Liver (tissue), 9 donors: ENCODE measurements around the gene TMPRSS9. TPM values are rescaled to one million over a fixed set of nuclear protein-coding genes. Genes with fewer than 3 reads are reported as not detected.

Experiments
- DNase-seq: peaks from one replicate; pipeline ENCODE4 v3.0.0-alpha.2; 2017; ENCODE audit warnings: low spot score
- H3K27ac ChIP-seq, 2 donors: one replicate each; pipeline ENCODE4 v1.7.0; 2013; ENCODE audit warnings: inconsistent platforms in 2 of 2, low read length in 2 of 2, control low read depth in 1 of 2, low read depth in 1 of 2, mild to moderate bottlenecking in 1 of 2
- H3K27me3 ChIP-seq, 4 donors: one replicate each; pipeline versions ENCODE4 v1.6.1 to v1.7.0; 2013; ENCODE audit warnings: low read length in 3 of 4, inconsistent platforms in 1 of 4, mild to moderate bottlenecking in 1 of 4, moderate library complexity in 1 of 4; ENCODE audit not compliant: control insufficient read depth in 4 of 4, insufficient read depth in 4 of 4
- H3K36me3 ChIP-seq, 4 donors: one replicate each; pipeline versions ENCODE4 v1.6.1 to v1.7.0; 2013; ENCODE audit warnings: low read length in 3 of 4, mild to moderate bottlenecking in 3 of 4, low read depth in 1 of 4, moderate library complexity in 1 of 4; ENCODE audit not compliant: control insufficient read depth in 4 of 4, insufficient read depth in 3 of 4
- H3K4me1 ChIP-seq, 4 donors: one replicate each; pipeline versions ENCODE4 v1.6.1 to v1.7.0; 2013; ENCODE audit warnings: low read length in 3 of 4, mild to moderate bottlenecking in 3 of 4, moderate library complexity in 1 of 4; ENCODE audit not compliant: control insufficient read depth in 4 of 4, insufficient read depth in 4 of 4
- H3K4me3 ChIP-seq, 3 donors: one replicate each; pipeline versions ENCODE4 v1.6.1 to v1.7.0; 2013; ENCODE audit warnings: low read length in 3 of 3, control low read depth in 1 of 3, low read depth in 1 of 3, mild to moderate bottlenecking in 1 of 3
- H3K9ac ChIP-seq, 2 donors: one replicate each; pipeline ENCODE4 v1.7.0; 2013; ENCODE audit warnings: low read length in 2 of 2, mild to moderate bottlenecking in 2 of 2, moderate library complexity in 2 of 2, control low read depth in 1 of 2, low read depth in 1 of 2
- H3K9me3 ChIP-seq, 4 donors: one replicate each; pipeline versions ENCODE4 v1.6.1 to v1.7.0; 2013; ENCODE audit warnings: low read length in 3 of 4; ENCODE audit not compliant: control insufficient read depth in 4 of 4
- EGR1 ChIP-seq, 2 donors: IDR thresholded peaks; 2 replicates each; pipeline ENCODE4 v1.6.1; 2016 to 2018; ENCODE audit warnings: antibody characterized with exemption in 2 of 2, low read depth in 2 of 2
- FOXA1 ChIP-seq: IDR thresholded peaks from 2 replicates; pipeline ENCODE4 v1.6.1; 2016; ENCODE audit warnings: antibody characterized with exemption
- FOXA2 ChIP-seq: IDR thresholded peaks from 2 replicates; pipeline ENCODE4 v1.6.1; 2016; ENCODE audit warnings: antibody characterized with exemption
- GABPA ChIP-seq, 2 donors: IDR thresholded peaks in 1 of 2; conservative IDR thresholded peaks in 1 of 2; 2 replicates each; pipeline ENCODE4 v1.6.1; 2016; ENCODE audit warnings: antibody characterized with exemption in 2 of 2, mild to moderate bottlenecking in 1 of 2, moderate library complexity in 1 of 2
- HNF4A ChIP-seq, 2 donors: conservative IDR thresholded peaks; 2 replicates each; pipeline ENCODE4 v1.6.1; 2016; ENCODE audit warnings: antibody characterized with exemption in 2 of 2, mild to moderate bottlenecking in 2 of 2
- HNF4G ChIP-seq: IDR thresholded peaks from 2 replicates; pipeline ENCODE4 v1.6.1; 2016; ENCODE audit warnings: antibody characterized with exemption
- JUND ChIP-seq, 2 donors: IDR thresholded peaks; 2 replicates each; pipeline ENCODE4 v1.6.1; 2016; ENCODE audit warnings: antibody characterized with exemption in 2 of 2
- NR2F2 ChIP-seq: IDR thresholded peaks from 2 replicates; pipeline ENCODE4 v1.6.1; 2016; ENCODE audit warnings: antibody characterized with exemption
- RAD21 ChIP-seq, 2 donors: IDR thresholded peaks; 2 replicates each; pipeline ENCODE4 v1.6.1; 2016; ENCODE audit warnings: antibody characterized with exemption in 2 of 2, mild to moderate bottlenecking in 2 of 2
- RXRA ChIP-seq, 2 donors: IDR thresholded peaks; 2 replicates each; pipeline ENCODE4 v1.6.1; 2017 to 2018; ENCODE audit warnings: antibody characterized with exemption in 2 of 2, mild to moderate bottlenecking in 1 of 2
- SP1 ChIP-seq: IDR thresholded peaks from 2 replicates; pipeline ENCODE4 v1.6.1; 2018; ENCODE audit warnings: antibody characterized with exemption, mild to moderate bottlenecking
- TAF1 ChIP-seq: conservative IDR thresholded peaks from 2 replicates; pipeline ENCODE4 v1.6.1; 2016; ENCODE audit warnings: antibody characterized with exemption, mild to moderate bottlenecking
- YY1 ChIP-seq: IDR thresholded peaks from 2 replicates; pipeline ENCODE4 v1.6.1; 2016; ENCODE audit warnings: antibody characterized with exemption, mild to moderate bottlenecking
- WGBS: extraction: QIAGEN DNeasy Blood & Tissue Kit; methylation state at CpG from one replicate; pipeline ENCODE4 v1.1.7; 2013; 5-methylcytosine and 5-hydroxymethylcytosine counted together
- polyA plus RNA-seq, 2 donors: library from polyadenylated mRNA; stranded (reverse) in 1 of 2; unstranded in 1 of 2; fragments of 200-250 nt in 1 of 2; fragments of >200 nt in 1 of 2; fragmentation: Nextera tagmentation in 1 of 2; extraction: Ambion mirVana in 1 of 2; gene quantifications; one replicate each; pipeline versions ENCODE4 v1.2.1 to v1.2.3, GENCODE V29; 2013 to 2015
- total RNA-seq, 2 donors: library from RNA; depleted of rRNA; stranded (reverse); fragments of >200 nt; gene quantifications; one replicate each; pipeline ENCODE4 v1.2.3, GENCODE V29; 2014
- TF ChIP-seq, protein P1 (sequence below): IDR thresholded peaks from 2 replicates; pipeline ENCODE4 v1.6.1; 2016; ENCODE audit warnings: antibody characterized with exemption
- TF ChIP-seq, protein P2 (sequence below): IDR thresholded peaks from 2 replicates; pipeline ENCODE4 v1.6.1; 2016; ENCODE audit warnings: antibody characterized with exemption, mild to moderate bottlenecking
- TF ChIP-seq, protein P3 (sequence below): IDR thresholded peaks from 2 replicates; pipeline ENCODE4 v1.6.1; 2016; ENCODE audit warnings: antibody characterized with exemption
- TF ChIP-seq, protein P4 (sequence below): fragments of 150-350 bp; IDR thresholded peaks from 2 replicates; pipeline ENCODE4 v1.5.1; 2017; ENCODE audit warnings: improper control_type of control experiment, low read depth, low read length; ENCODE audit not compliant: missing input control
- TF ChIP-seq, protein P5 (sequence below): IDR thresholded peaks from 2 replicates; pipeline ENCODE4 v1.6.1; 2016; ENCODE audit warnings: antibody characterized with exemption
- donor health status: healthy.
- donor health status: healthy.
- donor health status: healthy.
- donor health status: healthy.
- donor health status: healthy.

Gene TMPRSS9
- total and polyA plus RNA-seq, 4 donors, result 0.39 to 24.8 (median 1.5) TPM

DNA sequence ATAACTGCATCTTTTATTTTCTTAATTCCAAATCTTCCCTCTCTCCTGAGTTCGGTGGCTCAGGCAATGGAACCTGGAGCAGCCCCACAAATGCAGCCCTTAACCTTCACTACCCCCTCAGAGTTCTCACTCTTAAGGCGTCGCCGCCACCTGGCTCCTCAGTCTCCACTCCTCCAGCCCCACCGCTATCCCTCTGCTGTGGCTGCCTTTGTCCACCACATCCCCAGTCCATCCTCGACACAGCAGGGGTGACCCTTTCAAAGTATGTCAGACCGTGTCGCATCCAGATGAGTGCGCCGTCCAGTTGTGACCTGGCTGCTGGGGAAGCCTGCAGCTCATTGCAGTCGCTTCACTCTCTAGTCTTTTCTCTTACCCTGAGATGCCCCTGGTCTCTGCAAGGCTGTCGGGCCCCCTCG, 30.6 kb upstream of the TMPRSS9 start:
- Histone ChIP-seq H3K4me1 (peaks cover 16 to 40% (median 33%) of the 10 kb centered on the region in 4 donors), H3K9me3 (no peaks in the 10 kb centered on the region), H3K36me3 (peaks cover 0 to under 1% (median 0%) of the 10 kb centered on the region in 4 donors), H3K9ac (no peak overlapping the region), H3K4me3 (peak overlapping the region in 2 of 3 donors; percentile 86 to 90), H3K27ac (no peak overlapping the region), H3K27me3 (no peaks in the 10 kb centered on the region)
- TF ChIP-seq SP1 (no peak), EGR1 (IDR thresholded peaks at IDR 0.05; ENCODE audit: low read depth in 2 of 2) (no peak), NR2F2 (no peak), JUND (IDR thresholded peaks at IDR 0.05) (no peak), HNF4A (conservative IDR thresholded peaks at IDR 0.05) (no peak), YY1 (no peak), TAF1 (no peak), HNF4G (no peak)
- TF ChIP-seq, protein P1, sequence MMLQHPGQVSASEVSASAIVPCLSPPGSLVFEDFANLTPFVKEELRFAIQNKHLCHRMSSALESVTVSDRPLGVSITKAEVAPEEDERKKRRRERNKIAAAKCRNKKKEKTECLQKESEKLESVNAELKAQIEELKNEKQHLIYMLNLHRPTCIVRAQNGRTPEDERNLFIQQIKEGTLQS, result no peak
- TF ChIP-seq, protein P2, sequence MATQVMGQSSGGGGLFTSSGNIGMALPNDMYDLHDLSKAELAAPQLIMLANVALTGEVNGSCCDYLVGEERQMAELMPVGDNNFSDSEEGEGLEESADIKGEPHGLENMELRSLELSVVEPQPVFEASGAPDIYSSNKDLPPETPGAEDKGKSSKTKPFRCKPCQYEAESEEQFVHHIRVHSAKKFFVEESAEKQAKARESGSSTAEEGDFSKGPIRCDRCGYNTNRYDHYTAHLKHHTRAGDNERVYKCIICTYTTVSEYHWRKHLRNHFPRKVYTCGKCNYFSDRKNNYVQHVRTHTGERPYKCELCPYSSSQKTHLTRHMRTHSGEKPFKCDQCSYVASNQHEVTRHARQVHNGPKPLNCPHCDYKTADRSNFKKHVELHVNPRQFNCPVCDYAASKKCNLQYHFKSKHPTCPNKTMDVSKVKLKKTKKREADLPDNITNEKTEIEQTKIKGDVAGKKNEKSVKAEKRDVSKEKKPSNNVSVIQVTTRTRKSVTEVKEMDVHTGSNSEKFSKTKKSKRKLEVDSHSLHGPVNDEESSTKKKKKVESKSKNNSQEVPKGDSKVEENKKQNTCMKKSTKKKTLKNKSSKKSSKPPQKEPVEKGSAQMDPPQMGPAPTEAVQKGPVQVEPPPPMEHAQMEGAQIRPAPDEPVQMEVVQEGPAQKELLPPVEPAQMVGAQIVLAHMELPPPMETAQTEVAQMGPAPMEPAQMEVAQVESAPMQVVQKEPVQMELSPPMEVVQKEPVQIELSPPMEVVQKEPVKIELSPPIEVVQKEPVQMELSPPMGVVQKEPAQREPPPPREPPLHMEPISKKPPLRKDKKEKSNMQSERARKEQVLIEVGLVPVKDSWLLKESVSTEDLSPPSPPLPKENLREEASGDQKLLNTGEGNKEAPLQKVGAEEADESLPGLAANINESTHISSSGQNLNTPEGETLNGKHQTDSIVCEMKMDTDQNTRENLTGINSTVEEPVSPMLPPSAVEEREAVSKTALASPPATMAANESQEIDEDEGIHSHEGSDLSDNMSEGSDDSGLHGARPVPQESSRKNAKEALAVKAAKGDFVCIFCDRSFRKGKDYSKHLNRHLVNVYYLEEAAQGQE, result no peak
- TF ChIP-seq, protein P3, sequence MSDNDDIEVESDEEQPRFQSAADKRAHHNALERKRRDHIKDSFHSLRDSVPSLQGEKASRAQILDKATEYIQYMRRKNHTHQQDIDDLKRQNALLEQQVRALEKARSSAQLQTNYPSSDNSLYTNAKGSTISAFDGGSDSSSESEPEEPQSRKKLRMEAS, result no peak
- TF ChIP-seq, protein P4, sequence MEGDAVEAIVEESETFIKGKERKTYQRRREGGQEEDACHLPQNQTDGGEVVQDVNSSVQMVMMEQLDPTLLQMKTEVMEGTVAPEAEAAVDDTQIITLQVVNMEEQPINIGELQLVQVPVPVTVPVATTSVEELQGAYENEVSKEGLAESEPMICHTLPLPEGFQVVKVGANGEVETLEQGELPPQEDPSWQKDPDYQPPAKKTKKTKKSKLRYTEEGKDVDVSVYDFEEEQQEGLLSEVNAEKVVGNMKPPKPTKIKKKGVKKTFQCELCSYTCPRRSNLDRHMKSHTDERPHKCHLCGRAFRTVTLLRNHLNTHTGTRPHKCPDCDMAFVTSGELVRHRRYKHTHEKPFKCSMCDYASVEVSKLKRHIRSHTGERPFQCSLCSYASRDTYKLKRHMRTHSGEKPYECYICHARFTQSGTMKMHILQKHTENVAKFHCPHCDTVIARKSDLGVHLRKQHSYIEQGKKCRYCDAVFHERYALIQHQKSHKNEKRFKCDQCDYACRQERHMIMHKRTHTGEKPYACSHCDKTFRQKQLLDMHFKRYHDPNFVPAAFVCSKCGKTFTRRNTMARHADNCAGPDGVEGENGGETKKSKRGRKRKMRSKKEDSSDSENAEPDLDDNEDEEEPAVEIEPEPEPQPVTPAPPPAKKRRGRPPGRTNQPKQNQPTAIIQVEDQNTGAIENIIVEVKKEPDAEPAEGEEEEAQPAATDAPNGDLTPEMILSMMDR, result no peak
- DNase-seq, result no peak
- WGBS, result 72% methylated on average over 13 of the region's 13 CpGs

DNA sequence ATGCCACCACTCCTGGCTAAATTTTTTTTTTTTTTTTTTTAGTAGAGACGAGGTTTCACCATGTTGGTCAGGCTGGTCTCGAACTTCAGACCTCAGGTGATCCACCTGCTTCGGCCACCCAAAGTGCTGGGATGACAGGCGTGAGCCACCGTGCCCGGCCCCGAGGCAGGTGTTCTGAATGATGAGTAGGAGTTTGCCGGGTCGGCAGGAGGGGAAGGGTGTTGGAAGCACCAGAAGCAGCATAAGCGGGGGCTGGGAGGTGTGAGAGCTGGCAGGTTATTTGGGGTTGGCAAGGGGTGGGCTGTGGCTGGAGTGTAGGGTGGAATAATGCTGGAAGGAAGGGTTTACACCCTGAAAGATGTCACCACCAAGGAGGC, 29.8 kb upstream of the TMPRSS9 start:
- WGBS, result 69% methylated on average over 10 of the region's 10 CpGs
- peak overlapping the region in 1 of 2 donors; percentile 7 for H3K27ac ChIP-seq
- no peaks in the 10 kb centered on the region for H3K9me3 ChIP-seq
- no peak overlapping the region for H3K9ac ChIP-seq
- peaks cover 16 to 40% (median 33%) of the 10 kb centered on the region in 4 donors for H3K4me1 ChIP-seq
- no peaks in the 10 kb centered on the region for H3K36me3 ChIP-seq
- DNase-seq, result no peak
- H3K27me3 ChIP-seq, result no peaks in the 10 kb centered on the region
- no peak overlapping the region for H3K4me3 ChIP-seq
- TF ChIP-seq TAF1, result no peak
- no peak for TF ChIP-seq RAD21 (IDR thresholded peaks at IDR 0.05)
- no peak for TF ChIP-seq YY1
- TF ChIP-seq, protein P2, result no peak
- no peak for TF ChIP-seq FOXA1
- TF ChIP-seq HNF4A (conservative IDR thresholded peaks at IDR 0.05), result no peak
- no peak for TF ChIP-seq RXRA (IDR thresholded peaks at IDR 0.05)
- no peak for TF ChIP-seq EGR1 (IDR thresholded peaks at IDR 0.05; ENCODE audit: low read depth in 2 of 2)
- no peak for TF ChIP-seq FOXA2
- TF ChIP-seq, protein P4, result no peak
- TF ChIP-seq, protein P1, result no peak
- TF ChIP-seq GABPA (IDR thresholded peaks at IDR 0.05 in 1 of 2, conservative IDR thresholded peaks at IDR 0.05 in 1 of 2), result no peak
- TF ChIP-seq, protein P5, sequence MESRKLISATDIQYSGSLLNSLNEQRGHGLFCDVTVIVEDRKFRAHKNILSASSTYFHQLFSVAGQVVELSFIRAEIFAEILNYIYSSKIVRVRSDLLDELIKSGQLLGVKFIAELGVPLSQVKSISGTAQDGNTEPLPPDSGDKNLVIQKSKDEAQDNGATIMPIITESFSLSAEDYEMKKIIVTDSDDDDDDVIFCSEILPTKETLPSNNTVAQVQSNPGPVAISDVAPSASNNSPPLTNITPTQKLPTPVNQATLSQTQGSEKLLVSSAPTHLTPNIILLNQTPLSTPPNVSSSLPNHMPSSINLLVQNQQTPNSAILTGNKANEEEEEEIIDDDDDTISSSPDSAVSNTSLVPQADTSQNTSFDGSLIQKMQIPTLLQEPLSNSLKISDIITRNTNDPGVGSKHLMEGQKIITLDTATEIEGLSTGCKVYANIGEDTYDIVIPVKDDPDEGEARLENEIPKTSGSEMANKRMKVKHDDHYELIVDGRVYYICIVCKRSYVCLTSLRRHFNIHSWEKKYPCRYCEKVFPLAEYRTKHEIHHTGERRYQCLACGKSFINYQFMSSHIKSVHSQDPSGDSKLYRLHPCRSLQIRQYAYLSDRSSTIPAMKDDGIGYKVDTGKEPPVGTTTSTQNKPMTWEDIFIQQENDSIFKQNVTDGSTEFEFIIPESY, result no peak
- TF ChIP-seq NR2F2, result no peak
